ENCODE results near the gene GNB1L. TPM values are rescaled to one million over a fixed set of nuclear protein-coding genes. Genes with fewer than 3 reads are reported as not detected.
A peak's percentile ranks its signal among the peaks of the same experiment; 100 is the strongest.

GNB1L gene
- total and polyA plus RNA-seq, 2 of the 13 experiments (the other 11 are each of a cell fraction or from before 2014, with no cell fraction given) = 2.5 to 7.4 TPM

DNA sequence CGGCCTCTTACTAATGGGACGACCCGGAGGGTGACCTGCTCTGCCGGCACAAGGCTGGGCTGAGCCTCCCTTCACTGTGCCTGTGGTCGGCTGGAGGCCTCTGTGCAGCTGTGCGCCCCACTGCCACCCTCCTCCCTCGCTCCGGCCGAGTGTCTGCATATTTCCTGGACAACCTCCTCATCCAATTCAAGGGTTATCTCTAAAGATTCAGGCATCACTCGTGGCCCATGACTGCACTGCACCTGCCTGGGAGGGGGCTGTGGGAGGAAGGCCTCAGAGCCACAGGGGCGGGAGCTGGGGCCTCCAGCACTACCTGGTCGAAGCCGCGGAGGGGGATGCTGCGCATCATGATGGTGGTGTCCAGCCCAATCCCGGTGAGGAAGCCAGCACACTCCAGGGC is 43.1 kb upstream of the GNB1L start (continued):
- TF ChIP-seq, protein P1, sequence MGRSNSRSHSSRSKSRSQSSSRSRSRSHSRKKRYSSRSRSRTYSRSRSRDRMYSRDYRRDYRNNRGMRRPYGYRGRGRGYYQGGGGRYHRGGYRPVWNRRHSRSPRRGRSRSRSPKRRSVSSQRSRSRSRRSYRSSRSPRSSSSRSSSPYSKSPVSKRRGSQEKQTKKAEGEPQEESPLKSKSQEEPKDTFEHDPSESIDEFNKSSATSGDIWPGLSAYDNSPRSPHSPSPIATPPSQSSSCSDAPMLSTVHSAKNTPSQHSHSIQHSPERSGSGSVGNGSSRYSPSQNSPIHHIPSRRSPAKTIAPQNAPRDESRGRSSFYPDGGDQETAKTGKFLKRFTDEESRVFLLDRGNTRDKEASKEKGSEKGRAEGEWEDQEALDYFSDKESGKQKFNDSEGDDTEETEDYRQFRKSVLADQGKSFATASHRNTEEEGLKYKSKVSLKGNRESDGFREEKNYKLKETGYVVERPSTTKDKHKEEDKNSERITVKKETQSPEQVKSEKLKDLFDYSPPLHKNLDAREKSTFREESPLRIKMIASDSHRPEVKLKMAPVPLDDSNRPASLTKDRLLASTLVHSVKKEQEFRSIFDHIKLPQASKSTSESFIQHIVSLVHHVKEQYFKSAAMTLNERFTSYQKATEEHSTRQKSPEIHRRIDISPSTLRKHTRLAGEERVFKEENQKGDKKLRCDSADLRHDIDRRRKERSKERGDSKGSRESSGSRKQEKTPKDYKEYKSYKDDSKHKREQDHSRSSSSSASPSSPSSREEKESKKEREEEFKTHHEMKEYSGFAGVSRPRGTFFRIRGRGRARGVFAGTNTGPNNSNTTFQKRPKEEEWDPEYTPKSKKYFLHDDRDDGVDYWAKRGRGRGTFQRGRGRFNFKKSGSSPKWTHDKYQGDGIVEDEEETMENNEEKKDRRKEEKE (IDR thresholded peaks at IDR 0.05) = no peak
- no peak for TF ChIP-seq NFIB (CRISPR knock-in tag; IDR thresholded peaks at IDR 0.05; ENCODE audit: borderline replicate concordance)

DNA sequence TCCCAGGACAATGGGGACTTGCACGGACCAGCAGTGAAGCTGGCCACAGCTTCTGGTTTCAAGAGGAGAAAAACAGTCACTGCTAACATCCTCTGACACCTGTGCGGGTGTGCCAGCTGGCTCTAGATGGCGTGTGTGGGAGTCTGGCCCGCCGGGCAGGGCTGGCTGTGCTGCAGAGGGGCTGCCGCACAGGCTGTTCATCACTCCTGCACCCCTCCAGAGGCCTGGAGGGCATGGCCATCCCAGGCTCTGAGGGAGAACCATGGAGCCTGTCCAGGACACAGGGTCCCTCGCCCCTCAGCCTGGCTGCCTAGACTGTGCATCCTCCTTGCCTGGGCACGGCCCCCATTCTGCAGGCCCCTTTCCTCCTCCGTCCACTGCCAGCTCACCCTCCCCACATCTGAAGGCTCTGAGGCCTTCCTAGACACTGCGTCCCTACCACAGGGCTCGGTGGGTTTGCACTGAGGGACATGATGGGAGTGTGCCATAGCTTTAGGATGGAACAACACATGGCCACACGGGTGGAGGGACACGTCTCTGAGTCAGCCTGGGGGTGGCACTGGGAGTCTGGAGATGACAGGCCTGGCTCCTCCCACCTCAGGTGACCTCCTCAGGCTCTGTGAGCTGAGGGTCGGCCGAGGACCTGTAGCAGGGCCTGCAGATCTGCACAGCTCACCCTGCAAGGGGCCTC is 42.1 kb upstream of the GNB1L start:
- Histone ChIP-seq H3K4me3 (replicated peaks in 1 of 3; ENCODE audit: insufficient read depth in 1 of 3, low read depth in 2 of 3, low read length in 3 of 3) (no peak overlapping the region), H3K36me3 (replicated peaks in 1 of 2; ENCODE audit: control insufficient read depth in 1 of 2, insufficient read depth in 2 of 2, low read length in 2 of 2) (peaks cover 5 to 15% of the 10 kb centered on the region in 2 experiments; a peak in 4 of 5 replicates), H2AFZ (ENCODE audit: low read length) (no peak overlapping the region), H3K9ac (ENCODE audit: insufficient read depth, low read depth, low read length) (no peak overlapping the region), H4K20me1 (ENCODE audit: insufficient read depth, low read length) (no peaks in the 10 kb centered on the region), H3K79me2 (ENCODE audit: insufficient read depth, low read length) (no peaks in the 10 kb centered on the region), H3K4me1 (ENCODE audit: insufficient read depth, low read length) (peaks cover 64% of the 10 kb centered on the region), H3K27me3 (ENCODE audit: control insufficient read depth in 1 of 2, insufficient read depth in 2 of 2, low read length in 2 of 2) (no peaks in the 10 kb centered on the region), H3K9me3 (ENCODE audit: low read length) (no peaks in the 10 kb centered on the region), H3K27ac (ENCODE audit: extremely low read length, insufficient read depth, low read length) (no peak overlapping the region), H3K4me2 (ENCODE audit: low read depth, low read length) (no peak overlapping the region)
- DNase-seq (ENCODE audit: low spot score) = no peak
- BruUV-seq (replicated peaks) = no TSS peak
- no peak for FAIRE-seq
- ATAC-seq = no peak
- CTCF ChIA-PET (ENCODE audit: low intra/inter-chr PET ratio, low total read pairs) = no interaction called here
- in situ Hi-C loops (cut with HindIII; ENCODE audit: extremely low pct_ligation_motif_present, low pct_unique_long_range_greater_than_20kb) = no loop called here
- no peak for TF ChIP-seq THAP11 (CRISPR knock-in tag; IDR thresholded peaks at IDR 0.05)
- TF ChIP-seq AGO2 (optimal IDR thresholded peaks at IDR 0.05; ENCODE audit: low read depth, low read length) = peak; percentile 22
- WGBS (ENCODE audit: low lambda C conversion rate) = 95% methylated on average over 11 of the region's 15 CpGs
- POLR2A ChIA-PET = interaction anchor here (1.6 kb wide), 1 partner anchor 42 kb away, joined by 3 read pairs; the partner anchor contains the start of genes GNB1L and RTL10
- intact Hi-C loops (cut with micrococcal nuclease; ENCODE audit: unreplicated experiment) = no loop called here

Data from HepG2 (cell line).